GM18951 (cell line): Measurements from ENCODE around the gene GRID2IP.
"Not testable (repeated sequence)": the region's sequence is repeated elsewhere in the genome, so short reads cannot be mapped to it uniquely, and the experiment has no call there.

Experiments
- POLR2A ChIP-seq: IDR thresholded peaks from 4 replicates; pipeline ENCODE4 v1.6.1; 2011; ENCODE audit warnings: mild to moderate bottlenecking; ENCODE audit not compliant: insufficient read length, insufficient read depth; ENCODE audit errors: extremely low read depth
- in situ Hi-C: fragments of 300-500 bp; cut with MboI; formaldehyde crosslinking; loops from one replicate; pipeline ENCODE4 v1.12.0; 2022; ENCODE audit warnings: low sequenced_read_pairs, mixed read lengths, inconsistent platforms; ENCODE audit not compliant: unreplicated experiment

GRID2IP gene

DNA sequence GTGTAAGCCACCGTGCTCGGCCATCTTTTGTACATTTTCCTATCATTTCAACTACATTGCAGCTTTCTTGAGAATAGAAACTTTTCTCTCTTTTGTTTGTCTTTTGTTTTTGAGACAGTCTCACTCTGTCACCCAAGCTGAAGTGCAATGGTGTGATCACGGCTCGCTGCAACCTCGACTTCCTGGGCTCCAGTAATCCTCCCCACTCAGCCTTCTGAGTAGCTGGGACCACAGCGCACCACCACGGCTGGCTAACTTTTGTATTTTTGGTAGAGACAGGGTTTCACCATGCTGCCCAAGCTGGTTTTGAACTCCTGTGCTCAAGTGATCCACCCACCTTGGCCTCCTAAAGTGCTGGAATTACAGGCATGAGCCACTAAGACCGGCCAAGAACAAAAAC lies 72.2 kb downstream of the GRID2IP start:
- TF ChIP-seq POLR2A = no peak
- in situ Hi-C loops = no loop called here

DNA sequence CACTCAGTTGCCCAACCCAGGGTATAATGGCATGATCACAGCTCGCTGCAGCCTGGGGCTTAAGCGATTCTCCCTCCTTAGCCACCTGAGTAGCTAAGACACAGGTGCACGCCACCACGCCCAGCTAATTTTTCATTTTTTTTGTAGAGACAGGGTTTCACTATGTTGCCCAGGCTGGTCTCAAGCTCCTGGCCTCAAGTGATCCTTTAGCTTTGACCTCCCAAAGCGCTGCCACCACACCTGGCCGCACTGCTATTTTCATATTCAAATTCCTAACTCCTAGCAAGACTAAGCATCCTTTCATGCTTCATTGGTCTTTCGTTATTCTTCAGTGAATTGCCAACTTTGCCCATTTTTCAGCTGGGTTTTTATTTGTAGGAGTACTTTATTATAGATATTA lies 73.1 kb downstream of the GRID2IP start:
- no peak for TF ChIP-seq POLR2A
- in situ Hi-C loops = no loop called here

DNA sequence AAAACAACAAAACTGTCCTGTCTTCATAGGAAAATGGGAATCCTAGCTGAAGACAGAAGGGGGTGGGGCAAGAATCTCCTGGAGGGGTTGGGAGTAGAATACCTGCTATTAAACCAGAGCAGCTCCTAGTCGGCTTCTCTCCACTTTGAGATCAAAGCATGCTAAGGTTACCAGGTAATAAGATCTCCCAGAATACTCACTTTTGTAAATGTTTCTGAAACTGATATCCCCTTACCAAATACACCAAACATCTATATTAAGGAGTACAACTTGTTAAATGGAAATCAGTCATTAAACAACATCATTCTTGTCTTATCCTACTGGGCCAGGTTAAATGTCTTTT lies 74.0 kb downstream of the GRID2IP start:
- in situ Hi-C loops = no loop called here
- TF ChIP-seq POLR2A = no peak

DNA sequence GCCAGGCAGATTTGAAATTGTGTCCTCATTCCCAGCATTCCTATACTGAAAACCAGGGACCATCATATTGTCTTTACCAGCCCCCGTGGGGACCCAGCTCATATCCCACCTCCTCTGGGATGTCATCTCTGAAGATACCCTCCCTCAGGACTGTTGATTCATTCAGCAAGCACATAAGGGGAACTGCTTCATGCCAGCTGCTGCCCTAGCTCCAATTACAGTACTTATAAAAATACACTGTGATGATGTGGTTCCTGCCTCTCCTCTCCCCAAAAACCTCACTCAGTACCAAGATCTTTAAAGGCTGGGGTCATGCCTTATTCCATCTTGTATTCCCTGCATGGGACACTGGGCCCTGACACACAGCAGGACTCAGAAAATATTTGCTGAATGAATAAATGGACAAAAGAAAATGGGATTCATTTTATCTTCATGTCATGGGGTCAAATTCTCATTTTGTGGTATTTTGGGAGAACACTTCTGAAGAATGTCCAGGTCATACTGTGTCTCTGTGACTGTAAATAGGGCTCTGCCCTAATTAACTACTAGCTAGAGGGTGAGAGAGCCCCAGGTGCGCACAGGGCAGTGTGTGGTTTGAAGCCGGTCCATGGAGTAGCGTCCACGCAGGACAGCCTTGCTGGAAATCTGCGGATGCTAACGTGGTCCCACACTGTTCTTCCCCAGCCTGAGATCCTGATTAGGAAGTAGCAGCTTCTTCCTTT lies 74.5 kb downstream of the GRID2IP start:
- in situ Hi-C loops = no loop called here
- TF ChIP-seq POLR2A = no peak

DNA sequence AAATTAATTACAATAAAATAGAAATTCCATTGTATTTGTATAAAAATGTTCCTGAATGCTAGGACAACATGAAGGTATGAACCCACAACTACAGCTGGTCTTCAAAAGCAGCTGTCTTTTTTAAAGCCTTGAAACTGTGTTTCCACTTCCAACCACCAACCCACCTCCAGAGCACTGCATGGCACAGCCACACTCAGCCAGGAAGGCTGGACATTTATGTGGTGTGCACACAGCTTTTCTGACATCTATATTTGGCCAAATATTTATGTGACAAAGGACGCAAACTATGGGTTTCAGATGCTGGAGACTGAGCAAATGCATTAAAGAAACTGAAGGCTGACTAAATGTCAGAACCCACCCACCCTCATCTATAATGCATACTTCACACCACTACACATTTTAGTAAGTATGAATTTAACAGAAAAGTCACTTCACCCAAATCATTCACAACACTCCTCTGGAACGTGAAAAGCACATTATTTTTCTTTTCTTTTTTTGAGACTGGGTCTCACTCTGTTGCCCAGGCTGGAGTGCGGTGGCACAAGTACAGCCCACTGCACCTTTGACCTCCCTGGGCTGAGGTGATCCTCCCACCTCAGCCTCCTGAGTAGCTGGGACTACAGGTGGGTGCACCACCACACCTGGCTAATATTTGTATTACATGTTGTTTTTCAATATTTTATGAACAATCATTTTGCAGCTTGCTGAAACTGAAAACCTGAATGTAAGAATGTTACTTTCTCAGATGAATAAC lies 75.7 kb downstream of the GRID2IP start:
- no peak for TF ChIP-seq POLR2A
- in situ Hi-C loops = no loop called here

DNA sequence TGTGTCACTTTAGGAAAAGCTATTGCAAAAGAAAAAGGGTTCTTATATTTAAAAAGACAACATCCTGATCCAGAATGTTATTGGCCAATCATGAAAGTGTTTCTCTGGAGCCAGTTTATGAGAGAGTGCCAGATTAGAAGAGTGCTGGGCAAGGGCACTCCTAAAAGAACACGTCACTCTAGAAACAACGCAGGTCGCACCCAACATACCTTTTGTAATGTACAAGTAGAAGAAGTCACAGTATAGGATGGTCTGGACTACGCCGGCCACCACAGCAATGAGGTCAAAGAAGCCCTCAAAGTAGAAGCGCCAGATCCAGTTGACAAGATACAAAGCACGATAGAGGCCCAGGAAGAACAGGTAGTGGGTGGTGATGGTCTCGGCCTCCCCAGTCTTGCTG lies 85.4 kb downstream of the GRID2IP start:
- in situ Hi-C loops = no loop called here
- no peak for TF ChIP-seq POLR2A

DNA sequence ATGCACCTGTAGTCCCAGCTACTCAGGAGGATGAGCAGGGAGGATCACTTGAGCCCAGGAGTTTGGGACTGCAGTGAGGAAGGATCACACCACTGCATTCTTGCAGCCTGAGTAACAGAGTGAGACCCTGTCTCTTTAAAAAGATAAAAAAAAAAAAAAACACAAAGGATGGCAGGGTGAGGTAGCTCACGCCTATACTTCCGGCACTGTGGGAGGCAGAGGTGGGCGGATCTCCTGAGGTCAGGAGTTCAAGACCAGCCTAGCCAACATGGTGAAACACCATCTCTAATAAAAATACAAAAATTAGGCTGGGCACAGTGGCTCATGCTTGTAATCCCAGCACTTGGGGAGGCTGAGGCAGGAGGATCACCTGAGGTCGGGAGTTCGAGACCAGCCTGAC lies 87.7 kb downstream of the GRID2IP start:
- in situ Hi-C loops = not testable (repeated sequence)

DNA sequence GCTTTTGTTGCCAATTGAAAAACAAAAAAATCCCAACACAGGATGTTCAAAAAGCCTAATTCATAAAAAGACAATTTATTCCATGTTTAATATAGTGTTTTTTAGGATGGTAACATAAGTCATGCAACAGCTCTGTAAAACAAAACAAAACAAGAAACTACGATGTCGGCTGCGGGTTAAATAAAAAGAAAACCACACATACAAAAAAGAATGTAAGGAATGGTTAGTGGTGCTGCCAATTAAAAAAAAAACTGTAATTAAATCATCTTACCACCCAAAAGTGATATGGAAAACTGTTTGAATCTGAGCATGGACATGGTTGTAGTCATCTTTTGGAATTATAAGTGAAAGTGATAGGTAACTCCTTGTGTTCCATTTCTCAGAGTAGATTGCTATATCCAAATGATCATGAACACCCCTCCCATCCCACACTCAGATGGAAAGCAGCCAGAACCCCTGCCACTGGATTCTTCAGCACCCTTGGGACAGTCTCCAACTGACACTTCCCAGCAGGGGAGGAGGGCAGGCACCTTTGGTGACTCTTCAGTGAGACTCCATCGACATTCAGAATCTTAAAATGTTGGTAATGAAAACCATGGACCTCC lies 89.2 kb downstream of the GRID2IP start:
- no peak for TF ChIP-seq POLR2A
- in situ Hi-C loops = no loop called here

DNA sequence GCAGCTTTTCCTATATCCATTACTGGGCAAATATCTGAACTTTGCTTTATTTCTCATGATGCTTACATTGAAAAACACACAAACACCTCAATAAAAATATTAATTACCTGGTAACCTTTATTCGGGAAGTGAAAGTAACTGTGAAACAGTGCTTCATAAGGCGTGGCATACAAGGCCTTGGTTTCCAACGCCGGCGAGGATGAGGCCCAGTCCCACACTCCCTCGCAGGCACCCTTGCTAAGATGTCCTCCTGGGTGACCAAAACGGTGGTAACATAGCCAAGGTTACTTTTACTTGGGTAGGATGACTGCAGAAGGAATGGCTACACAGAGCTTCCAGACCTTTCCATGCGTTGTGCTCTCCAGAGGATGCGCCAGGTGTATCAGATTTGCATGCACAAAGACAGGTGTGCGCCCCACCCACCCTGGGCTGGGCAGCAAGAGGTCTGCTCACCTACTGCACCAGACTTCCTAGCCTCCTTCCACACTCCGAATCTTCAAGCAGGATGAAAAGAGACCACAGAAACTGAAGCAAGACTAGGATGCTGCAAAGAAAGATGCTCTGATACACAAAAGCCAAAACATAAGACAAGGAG lies 90.2 kb downstream of the GRID2IP start:
- no peak for TF ChIP-seq POLR2A
- in situ Hi-C loops = no loop called here

DNA sequence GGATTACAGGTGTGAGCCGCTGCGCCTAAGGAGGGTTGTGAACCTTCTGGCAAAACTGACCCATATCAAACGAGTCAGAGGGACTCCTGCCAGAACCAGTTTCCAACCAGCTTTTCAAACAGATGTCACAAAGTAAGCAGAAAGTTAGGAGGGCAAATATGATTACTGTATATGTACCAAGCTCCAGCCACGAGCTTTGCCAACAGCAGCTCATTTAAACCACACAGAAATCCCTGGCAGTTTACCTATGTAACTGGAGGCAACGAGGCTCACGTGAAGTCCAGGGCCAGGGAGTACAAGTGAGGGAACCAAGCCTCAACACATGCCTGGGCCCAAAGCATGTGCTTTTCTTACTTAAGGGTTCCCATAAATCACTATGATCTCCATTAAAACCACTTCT lies 91.0 kb downstream of the GRID2IP start:
- TF ChIP-seq POLR2A = no peak
- in situ Hi-C loops = no loop called here

DNA sequence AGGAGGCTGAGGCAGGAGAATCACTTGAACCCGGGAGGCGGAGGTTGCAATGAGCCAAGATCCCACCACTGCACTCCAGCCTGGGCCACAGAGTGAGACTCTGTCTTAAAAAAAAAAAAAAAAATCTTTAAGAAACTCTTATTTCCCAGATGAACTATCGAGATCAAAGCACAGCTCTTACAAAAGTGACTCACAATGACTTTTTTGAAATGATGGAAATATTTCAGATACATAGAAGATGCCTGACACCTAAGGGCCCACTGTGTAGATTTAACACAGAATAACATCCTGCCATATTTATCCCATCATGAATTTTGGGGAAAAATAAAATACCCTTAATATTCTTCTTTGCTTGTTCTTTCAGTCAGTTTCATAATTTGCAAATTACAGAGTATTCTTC lies 92.6 kb downstream of the GRID2IP start:
- in situ Hi-C loops = not testable (repeated sequence)

DNA sequence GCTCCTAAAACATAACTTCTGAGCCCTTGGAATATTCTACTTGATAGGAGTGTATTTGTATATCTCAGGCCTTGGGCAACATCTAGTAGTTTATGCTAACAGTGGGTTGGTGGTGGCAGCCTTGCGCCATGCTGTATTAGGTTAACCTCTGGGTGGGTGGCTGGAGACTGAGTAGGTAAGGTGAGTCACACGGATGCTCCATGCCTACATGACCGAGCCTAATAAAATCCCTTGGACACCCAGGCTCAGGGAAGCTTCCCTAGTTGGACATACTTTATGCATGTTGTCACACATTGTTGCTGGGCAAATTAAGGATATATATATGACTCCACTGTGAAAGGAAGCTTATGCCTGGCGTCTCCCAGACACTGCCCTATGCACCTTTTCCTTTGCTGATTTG lies 97.5 kb downstream of the GRID2IP start:
- in situ Hi-C loops = no loop called here
- no peak for TF ChIP-seq POLR2A

DNA sequence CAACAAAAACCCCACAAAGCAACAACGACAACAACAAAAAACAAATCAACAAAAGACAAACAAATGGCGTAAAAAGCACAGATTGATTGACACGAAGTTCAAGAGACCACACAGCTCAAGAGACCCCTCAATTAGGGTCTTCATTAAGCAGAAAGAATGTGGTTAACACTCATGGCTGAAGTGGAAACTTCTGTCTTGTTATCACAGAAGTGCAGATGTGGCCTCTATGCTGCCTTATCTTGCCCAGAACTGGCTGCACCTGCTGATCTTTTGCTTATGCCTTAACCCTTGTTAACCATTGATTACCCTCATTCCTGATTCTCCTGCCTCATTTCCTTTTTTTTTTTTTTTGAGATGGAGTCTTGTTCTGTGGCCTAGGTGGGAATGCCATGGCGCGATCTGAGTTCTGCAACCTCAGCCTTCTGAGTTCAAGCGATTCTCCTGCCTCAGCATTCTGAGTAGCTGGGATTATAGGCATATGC lies 100.0 kb downstream of the GRID2IP start:
- in situ Hi-C loops = no loop called here
- no peak for TF ChIP-seq POLR2A

DNA sequence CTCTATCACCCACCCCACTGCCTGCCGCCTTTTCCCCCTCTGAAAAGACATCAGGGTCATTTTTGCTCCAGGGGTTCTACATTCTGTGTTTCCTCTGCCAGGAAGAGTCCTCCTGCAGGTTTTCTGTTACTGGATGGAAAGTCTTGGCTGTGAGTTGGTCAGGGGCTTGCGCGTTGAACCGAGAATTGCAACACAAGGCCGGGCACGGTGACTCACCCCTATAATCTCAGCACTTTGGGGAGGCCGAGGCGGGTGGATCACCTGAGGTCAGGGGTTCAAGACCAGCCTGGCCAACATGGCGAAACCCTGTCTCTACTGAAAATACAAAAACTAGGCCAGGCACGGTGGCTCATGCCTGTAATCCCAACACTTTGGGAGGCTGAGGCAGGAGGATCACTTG lies 100.7 kb downstream of the GRID2IP start:
- in situ Hi-C loops = not testable (repeated sequence)

DNA sequence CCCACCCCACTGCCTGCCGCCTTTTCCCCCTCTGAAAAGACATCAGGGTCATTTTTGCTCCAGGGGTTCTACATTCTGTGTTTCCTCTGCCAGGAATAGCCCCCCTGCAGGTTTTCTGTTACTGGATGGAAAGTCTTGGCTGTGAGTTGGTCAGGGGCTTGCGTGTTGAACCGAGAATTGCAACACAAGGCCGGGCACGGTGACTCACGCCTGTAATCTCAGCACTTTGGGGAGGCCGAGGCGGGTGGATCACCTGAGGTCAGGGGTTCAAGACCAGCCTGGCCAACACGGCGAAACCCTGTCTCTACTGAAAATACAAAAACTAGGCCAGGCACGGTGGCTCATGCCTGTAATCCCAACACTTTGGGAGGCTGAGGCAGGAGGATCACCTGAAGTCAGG lies 101.4 kb downstream of the GRID2IP start:
- in situ Hi-C loops = not testable (repeated sequence)
